Measurements from ENCODE around the gene NCBP2L.

DNA sequence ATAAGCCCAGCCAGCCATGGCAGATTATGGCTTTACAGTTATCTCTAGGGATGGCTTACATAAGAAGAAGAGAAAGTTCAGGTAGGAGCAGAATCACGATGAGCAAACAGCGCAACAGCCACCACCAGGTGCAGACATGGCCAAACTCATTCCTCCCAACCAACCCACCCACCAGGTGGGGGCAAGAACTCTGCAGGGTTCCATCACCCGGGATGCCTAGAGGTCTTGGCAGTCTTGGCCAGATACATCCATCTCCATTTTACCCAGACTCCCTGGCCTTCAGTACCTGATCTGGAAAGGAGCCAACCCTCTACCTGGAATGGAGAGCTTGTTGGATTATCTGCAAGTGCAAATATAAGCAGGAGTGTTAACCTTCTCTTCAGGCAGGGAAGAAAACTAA is 9.5 kb upstream of the NCBP2L start:
- TF ChIP-seq, protein P1, sequence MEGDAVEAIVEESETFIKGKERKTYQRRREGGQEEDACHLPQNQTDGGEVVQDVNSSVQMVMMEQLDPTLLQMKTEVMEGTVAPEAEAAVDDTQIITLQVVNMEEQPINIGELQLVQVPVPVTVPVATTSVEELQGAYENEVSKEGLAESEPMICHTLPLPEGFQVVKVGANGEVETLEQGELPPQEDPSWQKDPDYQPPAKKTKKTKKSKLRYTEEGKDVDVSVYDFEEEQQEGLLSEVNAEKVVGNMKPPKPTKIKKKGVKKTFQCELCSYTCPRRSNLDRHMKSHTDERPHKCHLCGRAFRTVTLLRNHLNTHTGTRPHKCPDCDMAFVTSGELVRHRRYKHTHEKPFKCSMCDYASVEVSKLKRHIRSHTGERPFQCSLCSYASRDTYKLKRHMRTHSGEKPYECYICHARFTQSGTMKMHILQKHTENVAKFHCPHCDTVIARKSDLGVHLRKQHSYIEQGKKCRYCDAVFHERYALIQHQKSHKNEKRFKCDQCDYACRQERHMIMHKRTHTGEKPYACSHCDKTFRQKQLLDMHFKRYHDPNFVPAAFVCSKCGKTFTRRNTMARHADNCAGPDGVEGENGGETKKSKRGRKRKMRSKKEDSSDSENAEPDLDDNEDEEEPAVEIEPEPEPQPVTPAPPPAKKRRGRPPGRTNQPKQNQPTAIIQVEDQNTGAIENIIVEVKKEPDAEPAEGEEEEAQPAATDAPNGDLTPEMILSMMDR (IDR thresholded peaks at IDR 0.05): no peak
- no peak for TF ChIP-seq POLR2A (IDR thresholded peaks at IDR 0.05)
- no peak for TF ChIP-seq EP300 (IDR thresholded peaks at IDR 0.05)

Measured in ovary (tissue), 3 donors.